AG04449 (cell line): ENCODE data around the gene SOD3.

Experiments
- CTCF ChIA-PET: fragments of 350-600 bp; formaldehyde crosslinking; extraction: SDS; loops from one replicate; lab custom pipeline; 2021; ENCODE audit warnings: antibody characterized with exemption; lab: Yijun Ruan, JAX
- POLR2A ChIA-PET: fragments of 400-600, 350-600 bp; formaldehyde crosslinking; extraction: SDS; loops from one replicate; lab custom pipeline; 2020; ENCODE audit warnings: antibody characterized with exemption, inconsistent platforms; lab: Yijun Ruan, JAX
- DNase-seq: peaks from one replicate; pipeline ENCODE4 v3.0.0-alpha.2; 2010; ENCODE audit warnings: low read depth, low spot score
- H3K4me3 ChIP-seq: 2 replicates; pipeline ENCODE4 v1.5.1; 2011; ENCODE audit warnings: low read depth, mild to moderate bottlenecking, control low read depth, low read length
- CTCF ChIP-seq: IDR thresholded peaks from one replicate; pipeline ENCODE4 v1.5.1; 2011; ENCODE audit warnings: mild to moderate bottlenecking, moderate library complexity, low read length, control low read depth, inconsistent platforms; ENCODE audit not compliant: insufficient read depth; ENCODE audit errors: missing control alignments

SOD3 gene

GRCh38 chr4:24792552-24792951, 2.8 kb upstream of the SOD3 start:
- H3K4me3 ChIP-seq: no peak overlapping the region
- DNase-seq: no peak
- CTCF ChIA-PET: interaction anchor here (0.6 to 2.5 kb wide), 2 partner anchors 10 to 470 kb away, joined by 3 to 14 read pairs; no protein-coding TSS in a partner anchor
- POLR2A ChIA-PET: no interaction called here
- TF ChIP-seq CTCF: no peak

- peak; percentile 16 for TF ChIP-seq CTCF
- DNase-seq: no peak
- ChIA-PET POLR2A (no interaction called here), CTCF (interaction anchor here (0.6 to 2.5 kb wide), 5 partner anchors 11 to 469 kb away, joined by 3 to 14 read pairs (median 5); no protein-coding TSS in a partner anchor)
- no peak overlapping the region for H3K4me3 ChIP-seq
These were observed 2.0 kb upstream of the SOD3 start for GRCh38 chr4:24793219-24794005.

GRCh38 chr4:24794051-24794450, 1.3 kb upstream of the SOD3 start:
- ChIA-PET POLR2A (no interaction called here), CTCF (interaction anchor here (0.9 to 2.5 kb wide), 5 partner anchors 12 to 318 kb away, joined by 3 to 14 read pairs (median 5); no protein-coding TSS in a partner anchor)
- no peak for TF ChIP-seq CTCF
- no peak for DNase-seq
- H3K4me3 ChIP-seq: no peak overlapping the region

GRCh38 chr4:24794480-24794879, 893 bp upstream of the SOD3 start:
- no peak for TF ChIP-seq CTCF
- ChIA-PET POLR2A (no interaction called here), CTCF (interaction anchor here (0.7 to 2.5 kb wide), 5 partner anchors 12 to 319 kb away, joined by 3 to 14 read pairs (median 5); no protein-coding TSS in a partner anchor)
- no peak overlapping the region for H3K4me3 ChIP-seq
- DNase-seq: peak; percentile 70

GRCh38 chr4:24795666-24796381, 451 bp downstream of the SOD3 start:
- ChIA-PET CTCF (interaction anchor here (1.0 to 1.3 kb wide), 2 partner anchors 28 to 307 kb away, joined by 3 to 5 read pairs; no protein-coding TSS in a partner anchor), POLR2A (no interaction called here)
- no peak for DNase-seq
- no peak for TF ChIP-seq CTCF
- peak overlapping the region; percentile 39 for H3K4me3 ChIP-seq
